ENCODE data around the gene MYO5A.
A peak's percentile ranks its signal among the peaks of the same experiment; 100 is the strongest.

Gene MYO5A

DNA sequence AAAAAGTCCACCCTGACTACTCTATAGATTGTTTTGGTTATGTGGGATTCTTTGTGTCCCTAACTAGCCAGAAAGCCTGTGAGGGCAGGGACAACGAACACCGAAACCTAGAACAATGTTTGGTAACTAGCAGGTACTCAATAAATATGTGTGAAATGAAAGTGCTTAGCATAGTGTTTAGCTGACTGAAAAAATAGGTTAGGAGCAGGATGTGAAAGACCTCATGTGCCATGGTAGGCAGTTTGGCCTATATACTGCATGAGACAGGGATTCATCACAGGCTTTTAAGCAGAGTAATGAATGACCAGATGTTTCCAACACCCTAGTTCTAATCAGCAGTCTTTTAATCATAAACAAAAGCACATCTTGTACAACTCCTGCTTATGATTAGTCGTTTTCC, 64.2 kb downstream of the MYO5A start:
- Histone ChIP-seq H3K4me3 (replicated peaks; ENCODE audit: insufficient read depth, low read length) (no peak overlapping the region), H3K27ac (replicated peaks) (no peak overlapping the region), H3K27me3 (ENCODE audit: insufficient read depth, poor library complexity, severe bottlenecking) (no peaks in the 10 kb centered on the region)
- DNase-seq (ENCODE audit: low read depth in 1 of 2, low spot score in 1 of 2) = no peak
- TF ChIP-seq GABPA (IDR thresholded peaks at IDR 0.05; ENCODE audit: low read depth) (no peak), POLR2AphosphoS5 (IDR thresholded peaks at IDR 0.05; ENCODE audit: low read depth) (no peak), SPI1 (IDR thresholded peaks at IDR 0.05; ENCODE audit: borderline replicate concordance, low read depth) (no peak)
- TF ChIP-seq, protein P1, sequence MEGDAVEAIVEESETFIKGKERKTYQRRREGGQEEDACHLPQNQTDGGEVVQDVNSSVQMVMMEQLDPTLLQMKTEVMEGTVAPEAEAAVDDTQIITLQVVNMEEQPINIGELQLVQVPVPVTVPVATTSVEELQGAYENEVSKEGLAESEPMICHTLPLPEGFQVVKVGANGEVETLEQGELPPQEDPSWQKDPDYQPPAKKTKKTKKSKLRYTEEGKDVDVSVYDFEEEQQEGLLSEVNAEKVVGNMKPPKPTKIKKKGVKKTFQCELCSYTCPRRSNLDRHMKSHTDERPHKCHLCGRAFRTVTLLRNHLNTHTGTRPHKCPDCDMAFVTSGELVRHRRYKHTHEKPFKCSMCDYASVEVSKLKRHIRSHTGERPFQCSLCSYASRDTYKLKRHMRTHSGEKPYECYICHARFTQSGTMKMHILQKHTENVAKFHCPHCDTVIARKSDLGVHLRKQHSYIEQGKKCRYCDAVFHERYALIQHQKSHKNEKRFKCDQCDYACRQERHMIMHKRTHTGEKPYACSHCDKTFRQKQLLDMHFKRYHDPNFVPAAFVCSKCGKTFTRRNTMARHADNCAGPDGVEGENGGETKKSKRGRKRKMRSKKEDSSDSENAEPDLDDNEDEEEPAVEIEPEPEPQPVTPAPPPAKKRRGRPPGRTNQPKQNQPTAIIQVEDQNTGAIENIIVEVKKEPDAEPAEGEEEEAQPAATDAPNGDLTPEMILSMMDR (IDR thresholded peaks at IDR 0.05; ENCODE audit: insufficient read depth, low read length) = no peak
- TF ChIP-seq, protein P2, sequence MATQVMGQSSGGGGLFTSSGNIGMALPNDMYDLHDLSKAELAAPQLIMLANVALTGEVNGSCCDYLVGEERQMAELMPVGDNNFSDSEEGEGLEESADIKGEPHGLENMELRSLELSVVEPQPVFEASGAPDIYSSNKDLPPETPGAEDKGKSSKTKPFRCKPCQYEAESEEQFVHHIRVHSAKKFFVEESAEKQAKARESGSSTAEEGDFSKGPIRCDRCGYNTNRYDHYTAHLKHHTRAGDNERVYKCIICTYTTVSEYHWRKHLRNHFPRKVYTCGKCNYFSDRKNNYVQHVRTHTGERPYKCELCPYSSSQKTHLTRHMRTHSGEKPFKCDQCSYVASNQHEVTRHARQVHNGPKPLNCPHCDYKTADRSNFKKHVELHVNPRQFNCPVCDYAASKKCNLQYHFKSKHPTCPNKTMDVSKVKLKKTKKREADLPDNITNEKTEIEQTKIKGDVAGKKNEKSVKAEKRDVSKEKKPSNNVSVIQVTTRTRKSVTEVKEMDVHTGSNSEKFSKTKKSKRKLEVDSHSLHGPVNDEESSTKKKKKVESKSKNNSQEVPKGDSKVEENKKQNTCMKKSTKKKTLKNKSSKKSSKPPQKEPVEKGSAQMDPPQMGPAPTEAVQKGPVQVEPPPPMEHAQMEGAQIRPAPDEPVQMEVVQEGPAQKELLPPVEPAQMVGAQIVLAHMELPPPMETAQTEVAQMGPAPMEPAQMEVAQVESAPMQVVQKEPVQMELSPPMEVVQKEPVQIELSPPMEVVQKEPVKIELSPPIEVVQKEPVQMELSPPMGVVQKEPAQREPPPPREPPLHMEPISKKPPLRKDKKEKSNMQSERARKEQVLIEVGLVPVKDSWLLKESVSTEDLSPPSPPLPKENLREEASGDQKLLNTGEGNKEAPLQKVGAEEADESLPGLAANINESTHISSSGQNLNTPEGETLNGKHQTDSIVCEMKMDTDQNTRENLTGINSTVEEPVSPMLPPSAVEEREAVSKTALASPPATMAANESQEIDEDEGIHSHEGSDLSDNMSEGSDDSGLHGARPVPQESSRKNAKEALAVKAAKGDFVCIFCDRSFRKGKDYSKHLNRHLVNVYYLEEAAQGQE (IDR thresholded peaks at IDR 0.05; ENCODE audit: insufficient replicate concordance, low read depth) = no peak

DNA sequence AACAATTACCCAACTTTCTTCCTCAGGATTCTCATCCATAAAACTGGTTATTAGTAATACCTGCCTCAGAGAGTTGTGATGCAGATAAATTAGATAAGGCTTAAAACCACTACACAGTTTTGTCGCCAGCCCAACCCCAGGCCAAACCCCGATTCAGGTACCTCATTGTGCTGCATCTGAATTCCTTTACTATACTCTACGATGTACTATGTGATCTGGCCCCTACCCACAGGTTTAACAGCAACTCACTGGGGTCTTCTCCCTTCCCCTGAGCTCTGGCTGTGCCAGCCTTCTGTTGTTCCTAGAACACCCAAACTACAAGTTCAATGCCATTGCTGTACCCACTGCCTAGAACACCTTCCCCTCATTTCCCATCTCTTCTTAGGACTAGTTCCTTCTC, 64.6 kb downstream of the MYO5A start:
- H3K27ac ChIP-seq (replicated peaks) = no peak overlapping the region
- TF ChIP-seq POLR2AphosphoS5 (IDR thresholded peaks at IDR 0.05; ENCODE audit: low read depth) (no peak), SPI1 (IDR thresholded peaks at IDR 0.05; ENCODE audit: borderline replicate concordance, low read depth) (no peak), GABPA (IDR thresholded peaks at IDR 0.05; ENCODE audit: low read depth) (no peak)
- TF ChIP-seq, protein P2 (IDR thresholded peaks at IDR 0.05; ENCODE audit: insufficient replicate concordance, low read depth) = no peak
- TF ChIP-seq, protein P1 (IDR thresholded peaks at IDR 0.05; ENCODE audit: insufficient read depth, low read length) = no peak
- no peak overlapping the region for H3K4me3 ChIP-seq (replicated peaks; ENCODE audit: insufficient read depth, low read length)

DNA sequence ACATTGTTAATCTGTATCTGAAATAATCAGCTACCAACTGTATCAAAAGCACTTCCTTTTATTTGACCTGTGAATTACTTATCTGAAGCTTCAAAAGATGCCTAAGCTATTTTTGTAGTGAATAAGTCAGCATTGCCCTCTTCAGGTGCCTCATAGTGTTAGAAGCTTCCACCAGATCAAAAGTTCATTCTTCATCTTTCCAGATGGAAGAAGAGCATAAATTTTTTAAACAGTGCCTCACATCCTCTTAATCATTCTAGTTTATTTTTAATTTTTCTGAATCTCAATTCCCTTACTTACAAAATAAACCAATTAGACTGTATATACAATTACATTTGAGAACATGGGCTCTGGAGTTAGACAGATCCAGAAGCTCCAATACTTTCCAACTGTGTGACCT, 65.0 kb downstream of the MYO5A start:
- no peak overlapping the region for H3K27ac ChIP-seq (replicated peaks)
- H3K4me3 ChIP-seq (replicated peaks; ENCODE audit: insufficient read depth, low read length) = no peak overlapping the region
- TF ChIP-seq, protein P2 (IDR thresholded peaks at IDR 0.05; ENCODE audit: insufficient replicate concordance, low read depth) = no peak
- peak; percentile 36; the same call in 1 of the 2 replicates for TF ChIP-seq SPI1 (IDR thresholded peaks at IDR 0.05; ENCODE audit: borderline replicate concordance, low read depth)
- no peaks in the 10 kb centered on the region for H3K27me3 ChIP-seq (ENCODE audit: insufficient read depth, poor library complexity, severe bottlenecking)
- no peak for DNase-seq (ENCODE audit: low read depth in 1 of 2, low spot score in 1 of 2)

More for the DNA sequence above, 64.6 kb downstream of the MYO5A start:
- no peak for DNase-seq (ENCODE audit: low read depth in 1 of 2, low spot score in 1 of 2)
- H3K27me3 ChIP-seq (ENCODE audit: insufficient read depth, poor library complexity, severe bottlenecking) = no peaks in the 10 kb centered on the region
